Adrenal gland (tissue), 12 donors: ENCODE results near the gene HABP2. TPM values are rescaled to one million over a fixed set of nuclear protein-coding genes. Genes with fewer than 3 reads are reported as not detected.

Source experiments
- DNase-seq, 7 donors: peaks; one replicate each; pipeline ENCODE4 v3.0.0-alpha.2; 2019 to 2020
- H3K27ac ChIP-seq, 5 donors: fragments of 200-600 bp; sonication (generic) in 4 of 5; 1 replicate in 3 of 5; 2 replicates in 2 of 5; pipeline versions ENCODE4 v1.5.1 to v1.8.0; 2016 to 2020; ENCODE audit warnings: mild to moderate bottlenecking in 1 of 5
- H3K27me3 ChIP-seq: fragments of 200-600 bp; 2 replicates; pipeline ENCODE4 v1.8.0; 2021
- H3K36me3 ChIP-seq, 2 donors: fragments of 200-600 bp; replicated peaks in 1 of 2; 1 replicate in 1 of 2; 2 replicates in 1 of 2; pipeline versions ENCODE4 v1.5.1 to v1.8.0; 2018 to 2022
- H3K4me1 ChIP-seq, 2 donors: fragments of 200-600 bp; replicated peaks in 1 of 2; 1 replicate in 1 of 2; 2 replicates in 1 of 2; pipeline versions ENCODE4 v1.5.1 to v1.8.0; 2018 to 2021
- H3K4me3 ChIP-seq, 4 donors: fragments of 200-600 bp; sonication (generic) in 3 of 4; one replicate each; pipeline ENCODE4 v1.5.1; 2016 to 2018
- H3K9me3 ChIP-seq, 3 donors: fragments of 200-600 bp; sonication (generic) in 1 of 3; replicated peaks in 1 of 3; 1 replicate in 2 of 3; 2 replicates in 1 of 3; pipeline versions ENCODE4 v1.5.1 to v1.8.0; 2016 to 2021
- CTCF ChIP-seq, 6 experiments: fragments of 450-650 bp in 4 of 6; fragments of 200-600 bp in 2 of 6; sonication (generic) in 1 of 6; IDR thresholded peaks; 1 replicate in 5 of 6; 2 replicates in 1 of 6; pipeline versions ENCODE4 v1.5.1 to v1.8.0; 2016 to 2021; ENCODE audit warnings: antibody characterized with exemption in 6 of 6, mild to moderate bottlenecking in 2 of 6, moderate library complexity in 1 of 6
- POLR2A ChIP-seq, 2 donors: fragments of 450-650 bp; IDR thresholded peaks; one replicate each; pipeline ENCODE4 v1.6.1; 2017; ENCODE audit warnings: antibody characterized with exemption in 2 of 2, mild to moderate bottlenecking in 2 of 2, moderate library complexity in 1 of 2
- WGBS, 4 donors: extraction: QIAGEN DNeasy Blood & Tissue Kit in 2 of 4; methylation state at CpG; one replicate each; pipeline versions ENCODE4 v1.1.5 to v1.1.7; 2013 to 2017; 5-methylcytosine and 5-hydroxymethylcytosine counted together
- intact Hi-C, 2 donors: fragments of 100-400 bp; cut with DNase I; formaldehyde crosslinking; loops; one replicate each; pipeline versions ENCODE4 v1.14.1 to v1.15.0; 2022 to 2023
- polyA plus RNA-seq, 3 donors: library from polyadenylated mRNA; stranded (reverse); fragments of 200-250 nt in 2 of 3; fragments of 350-450 nt in 1 of 3; fragmentation: Illumina TruSeq in 1 of 3; extraction: RNeasy Lipid Tissue Mini Kit (QIAGEN cat#74804) in 1 of 3; gene quantifications; one replicate each; pipeline ENCODE4 v1.2.3, GENCODE V29; 2013 to 2014
- total RNA-seq, 9 donors: library from RNA; depleted of rRNA in 4 of 9; stranded (reverse); fragments of >200 nt in 4 of 9; fragments of 120-200 nt in 1 of 9; fragmentation: NEBNext Ultra II Directional in 1 of 9; extraction: Animal tissue kit (Norgen Biotek cat#: 25700) in 1 of 9; gene quantifications; one replicate each; pipeline versions ENCODE4 v1.1.0 to v1.2.4, GENCODE V29; 2013 to 2023
- donor health status: healthy with polysubstance abuse.
- donor health status: Bipolar disorder and iron deficiency.
- donor health status: DM: yes; HTN: yes; CAD: no.
- donor health status: DM: no; HTN: no; CAD: no.
- donor health status: DM: no; HTN: no; CAD: no.
- donor health status: DM: yes; HTN: yes; CAD: no.

HABP2 gene
- total and polyA plus RNA-seq, 12 donors: 0.11 to 0.29 (median 0.13) TPM; not detected in 9

- H3K36me3 ChIP-seq: no peaks in the 10 kb centered on the region
- intact Hi-C loops: no loop called here
- no peak for DNase-seq
- no peaks in the 10 kb centered on the region for H3K4me1 ChIP-seq
- TF ChIP-seq POLR2A (IDR thresholded peaks at IDR 0.05) (no peak), CTCF (IDR thresholded peaks at IDR 0.05) (no peak)
- H3K4me3 ChIP-seq: no peak overlapping the region
- no peaks in the 10 kb centered on the region for H3K9me3 ChIP-seq
- no peaks in the 10 kb centered on the region for H3K27me3 ChIP-seq
- no peak overlapping the region for H3K27ac ChIP-seq
These were observed 41.4 kb upstream of the HABP2 start for GRCh38 chr10:113511419-113511818.

GRCh38 chr10:113515161-113515560 lies 37.7 kb upstream of the HABP2 start:
- intact Hi-C loops: no loop called here
- 62 to 75% (median 72%) methylated on average over 6 of the region's 6 CpGs for WGBS, 4 donors
- H3K4me1 ChIP-seq: no peaks in the 10 kb centered on the region

GRCh38 chr10:113515601-113516000 lies 37.3 kb upstream of the HABP2 start:
- WGBS, 4 donors: 57 to 76% (median 68%) methylated on average over 5 of the region's 5 CpGs
- no peak for TF ChIP-seq CTCF (IDR thresholded peaks at IDR 0.05)
- TF ChIP-seq POLR2A (IDR thresholded peaks at IDR 0.05): no peak
- H3K4me3 ChIP-seq: no peak overlapping the region
- intact Hi-C loops: no loop called here
- H3K27ac ChIP-seq: no peak overlapping the region
- no peaks in the 10 kb centered on the region for H3K9me3 ChIP-seq
- DNase-seq: no peak
- no peaks in the 10 kb centered on the region for H3K36me3 ChIP-seq
- H3K4me1 ChIP-seq: no peaks in the 10 kb centered on the region
- H3K27me3 ChIP-seq: no peaks in the 10 kb centered on the region

More at GRCh38 chr10:113515161-113515560, 37.7 kb upstream of the HABP2 start:
- Histone ChIP-seq H3K9me3 (no peaks in the 10 kb centered on the region), H3K27me3 (no peaks in the 10 kb centered on the region), H3K27ac (no peak overlapping the region), H3K36me3 (no peaks in the 10 kb centered on the region), H3K4me3 (no peak overlapping the region)
- TF ChIP-seq CTCF (IDR thresholded peaks at IDR 0.05): no peak
- no peak for TF ChIP-seq POLR2A (IDR thresholded peaks at IDR 0.05)
- no peak for DNase-seq

GRCh38 chr10:113516061-113516460 lies 36.8 kb upstream of the HABP2 start:
- TF ChIP-seq CTCF (IDR thresholded peaks at IDR 0.05) (no peak), POLR2A (IDR thresholded peaks at IDR 0.05) (no peak)
- WGBS, 4 donors: 88 to 93% (median 91%) methylated on average over 3 of the region's 3 CpGs

More at GRCh38 chr10:113516061-113516460, 36.8 kb upstream of the HABP2 start:
- no peaks in the 10 kb centered on the region for H3K4me1 ChIP-seq
- no peaks in the 10 kb centered on the region for H3K9me3 ChIP-seq
- H3K27ac ChIP-seq: no peak overlapping the region
- intact Hi-C loops: no loop called here
- no peak for DNase-seq
- no peaks in the 10 kb centered on the region for H3K27me3 ChIP-seq
- no peaks in the 10 kb centered on the region for H3K36me3 ChIP-seq
- no peak overlapping the region for H3K4me3 ChIP-seq
